Measurements from ENCODE around the gene BAIAP2.

The BAIAP2 gene

GRCh38 chr17:81091774-81092517 lies 57.0 kb downstream of the BAIAP2 start:
- intact Hi-C loops (cut with DNase I), result no loop called here
- no peak for DNase-seq

DNA sequence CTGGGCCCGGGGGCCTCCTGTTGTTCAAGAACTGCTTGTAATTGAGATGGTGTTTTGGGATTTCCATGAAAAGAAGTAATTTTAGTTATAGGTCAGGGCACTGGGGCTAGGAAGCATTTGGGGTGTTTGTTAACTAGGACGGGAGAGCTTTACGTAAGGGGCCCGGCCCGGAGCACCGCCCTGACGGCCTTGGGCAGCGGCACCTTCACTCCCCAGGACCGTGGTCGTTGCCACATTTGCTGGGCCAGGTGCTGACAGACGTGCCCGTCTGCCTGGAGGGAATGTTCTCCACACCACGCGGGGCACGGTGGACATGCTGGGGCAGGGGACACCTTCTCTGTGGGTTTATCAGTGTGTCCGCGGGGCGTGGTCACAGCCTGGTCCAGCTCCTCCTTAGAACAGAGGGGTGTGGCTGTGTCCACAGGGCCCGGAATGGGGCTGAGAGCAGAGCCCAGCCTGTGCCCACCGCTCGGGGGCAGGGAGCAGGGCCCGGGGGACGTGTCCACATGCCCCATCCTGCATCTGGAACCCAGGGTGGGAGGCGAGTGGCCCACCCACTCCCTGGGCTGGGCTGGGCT lies 57.7 kb downstream of the BAIAP2 start:
- intact Hi-C loops (cut with DNase I), result no loop called here
- no peak for DNase-seq

DNA sequence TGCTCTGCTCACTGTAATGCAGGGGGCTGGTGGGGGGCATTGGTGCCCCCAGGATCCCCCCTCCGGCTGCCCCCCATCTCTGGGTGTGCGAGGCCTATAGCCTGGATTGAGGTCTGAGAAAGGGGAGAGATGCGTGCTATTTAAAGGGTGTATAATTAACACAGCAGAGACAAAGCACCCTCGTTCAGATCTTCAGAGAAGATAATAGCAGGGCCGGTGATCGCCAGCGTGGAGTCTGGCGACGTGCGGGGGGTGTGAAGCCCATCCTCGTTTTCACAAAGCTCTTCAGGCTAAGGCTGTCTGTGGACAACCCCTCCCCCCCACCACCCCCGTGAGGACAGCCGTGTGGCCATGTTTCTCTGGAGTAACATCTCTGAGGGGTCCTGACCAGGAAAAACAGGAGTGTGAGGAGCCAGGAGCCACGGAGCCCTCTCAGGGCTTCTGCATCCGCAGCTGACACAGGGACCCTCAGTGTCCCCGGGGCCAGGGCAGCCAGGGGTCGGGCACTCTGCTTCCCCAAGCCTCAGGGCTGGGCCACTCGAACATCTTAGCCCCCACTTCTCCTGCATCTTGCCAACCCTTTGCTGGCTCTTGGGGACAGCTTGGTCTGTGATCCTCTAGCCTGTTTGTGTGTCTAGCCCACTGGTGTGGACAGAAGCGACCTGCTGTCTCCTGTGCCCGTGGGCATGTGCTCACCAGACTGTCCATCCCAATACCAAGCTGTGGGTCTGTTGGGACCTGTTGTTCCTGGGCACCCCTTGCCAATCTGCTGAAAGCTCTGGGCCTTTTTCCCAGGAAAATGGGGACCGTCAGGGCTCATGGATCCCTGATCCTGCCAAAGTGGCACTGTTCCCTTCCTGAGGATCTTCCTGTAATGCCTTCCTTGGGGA lies 58.9 kb downstream of the BAIAP2 start:
- DNase-seq, result no peak
- intact Hi-C loops (cut with DNase I), result no loop called here

- intact Hi-C loops (cut with DNase I), result loop anchor here (5.0 kb wide), 1 partner anchor 57 kb away; the partner anchor contains the start of gene BAIAP2
- peak; percentile 72 to 97 (median 89) for DNase-seq
These were observed 59.8 kb downstream of the BAIAP2 start for GRCh38 chr17:81094509-81095382.

DNA sequence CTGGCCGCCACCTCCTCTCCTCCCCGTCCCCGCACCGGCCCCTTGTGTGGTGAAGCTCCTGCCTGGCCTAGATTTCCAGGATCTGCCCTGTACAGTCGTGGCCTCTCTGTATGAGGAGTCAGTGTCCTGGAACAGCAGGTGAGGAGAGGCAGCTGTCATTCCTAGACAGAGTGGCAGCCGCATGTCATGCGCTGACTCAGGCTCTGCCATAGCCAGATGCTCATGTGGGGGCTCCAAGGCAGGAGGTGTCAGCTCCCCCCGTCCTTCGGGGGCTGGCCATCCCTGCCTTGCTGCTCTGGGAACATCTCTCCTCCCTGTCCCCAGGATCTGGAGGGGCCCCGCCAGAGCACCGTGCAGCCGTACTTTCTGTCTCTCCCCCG lies 60.4 kb downstream of the BAIAP2 start:
- DNase-seq, result peak in 3 of 42 donors; percentile 48 to 50 (median 48)
- intact Hi-C loops (cut with DNase I), result loop anchor here (5.0 kb wide), 1 partner anchor 58 kb away; the partner anchor contains the start of gene BAIAP2

- DNase-seq, result peak in 21 of 42 donors; percentile 46 to 84 (median 66)
- intact Hi-C loops (cut with DNase I), result loop anchor here (5.0 kb wide), 1 partner anchor 59 kb away; the partner anchor contains the start of gene BAIAP2
These were observed 61.8 kb downstream of the BAIAP2 start for GRCh38 chr17:81096741-81097133.

DNA sequence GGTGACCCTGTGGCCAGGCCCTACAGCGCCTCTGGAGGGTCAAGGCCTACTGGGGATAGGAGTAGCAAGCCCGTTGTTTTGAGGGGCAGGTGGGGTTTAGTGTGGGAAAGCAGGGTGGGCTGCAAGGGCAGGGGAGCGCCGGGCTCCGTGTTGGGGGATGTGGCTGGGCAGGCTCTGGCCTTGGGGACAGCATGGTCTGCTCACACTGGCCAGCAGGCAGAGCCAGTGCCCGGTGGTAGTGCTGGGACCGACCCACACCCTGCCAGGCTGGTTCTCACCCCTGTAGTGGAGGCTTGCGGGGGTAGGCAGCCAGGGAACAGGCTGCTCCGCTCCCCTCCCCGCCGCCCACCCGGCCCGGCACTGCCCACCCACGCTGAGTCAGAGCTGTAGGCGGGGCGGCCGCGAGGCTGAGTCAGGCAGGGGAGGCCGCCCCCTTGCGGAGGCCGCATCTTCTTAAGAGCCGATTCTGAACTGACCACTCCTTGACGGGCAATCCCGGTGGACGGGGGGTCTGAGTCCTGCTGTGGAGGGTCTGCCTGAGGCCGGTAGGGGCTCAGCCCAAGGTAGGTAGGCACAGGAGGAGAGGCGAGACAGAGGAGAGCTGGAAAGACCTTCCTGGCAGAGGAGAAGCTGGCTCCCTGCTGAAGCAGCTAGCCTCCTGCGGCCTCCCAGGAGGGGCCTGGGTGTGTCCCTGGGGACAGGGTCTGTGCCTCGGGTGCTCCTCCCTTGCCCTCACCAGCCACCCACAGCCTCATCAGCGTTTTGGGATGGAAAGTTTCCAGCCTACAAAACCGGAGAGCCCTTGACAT lies 62.4 kb downstream of the BAIAP2 start:
- intact Hi-C loops (cut with DNase I), result loop anchor here (5.0 kb wide), 1 partner anchor 60 kb away; the partner anchor contains the start of gene BAIAP2
- DNase-seq, result peak; percentile 63 to 94 (median 82)

- no peak for DNase-seq
- intact Hi-C loops (cut with DNase I), result loop anchor here (5.0 kb wide), 1 partner anchor 61 kb away; the partner anchor contains the start of gene BAIAP2
These were observed 63.0 kb downstream of the BAIAP2 start for GRCh38 chr17:81097943-81098308.

- no peak for DNase-seq
- intact Hi-C loops (cut with DNase I), result loop anchor here (5.0 kb wide), 2 partner anchors 63 to 108 kb away; partner anchors contain the start of genes BAIAP2 and CHMP6
These were observed 64.9 kb downstream of the BAIAP2 start for GRCh38 chr17:81099888-81100287.

DNA sequence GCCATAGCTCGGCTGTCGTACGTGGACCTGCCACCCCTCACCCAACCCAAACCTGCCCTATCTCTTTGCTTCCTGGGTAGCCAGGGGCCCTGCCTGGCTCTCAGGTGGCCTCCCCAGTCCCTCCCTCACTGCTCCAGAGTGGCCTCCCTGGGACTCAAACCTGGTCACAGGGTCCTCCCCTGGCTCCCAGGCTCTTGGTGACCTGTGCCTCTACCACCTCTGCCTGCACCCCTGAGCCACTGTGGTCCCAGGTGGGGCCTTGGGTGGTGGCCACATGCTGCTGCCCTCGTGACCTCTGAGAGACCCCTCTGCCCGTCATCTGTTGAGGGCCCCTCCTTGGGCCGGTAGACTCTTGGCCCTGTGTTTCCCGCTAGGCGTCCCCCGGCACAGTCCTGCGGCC lies 65.7 kb downstream of the BAIAP2 start:
- intact Hi-C loops (cut with DNase I), result loop anchor here (5.0 kb wide), 1 partner anchor 108 kb away; the partner anchor contains the start of gene CHMP6
- DNase-seq, result no peak

GRCh38 chr17:81101614-81102306 lies 66.8 kb downstream of the BAIAP2 start:
- intact Hi-C loops (cut with DNase I), result loop anchor here (5.0 kb wide), 1 partner anchor 109 kb away; the partner anchor contains the start of gene CHMP6
- peak; percentile 60 to 94 (median 87) for DNase-seq

DNA sequence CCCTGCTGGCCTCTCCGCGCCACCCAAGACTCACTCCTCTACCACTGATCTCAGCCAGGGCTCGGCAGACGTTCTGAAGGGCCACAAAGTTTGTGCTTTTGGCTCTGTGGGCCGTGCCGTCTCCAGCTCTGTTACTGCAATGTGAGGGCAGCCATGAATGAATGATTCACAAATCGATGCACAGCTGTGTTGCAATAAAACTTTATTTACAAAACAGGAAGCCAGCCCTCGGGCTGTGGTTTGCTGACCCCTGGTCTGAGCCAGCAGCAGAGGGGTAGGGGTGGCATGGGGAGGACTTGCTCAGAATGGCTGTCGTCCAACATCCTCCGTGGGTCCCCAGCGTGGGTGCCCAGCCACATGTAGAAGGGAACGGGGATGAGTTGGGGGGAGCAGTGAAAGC lies 67.4 kb downstream of the BAIAP2 start:
- intact Hi-C loops (cut with DNase I), result loop anchor here (5.0 kb wide), 1 partner anchor 110 kb away; the partner anchor contains the start of gene CHMP6
- DNase-seq, result no peak

GRCh38 chr17:81102869-81103268 lies 67.9 kb downstream of the BAIAP2 start:
- intact Hi-C loops (cut with DNase I), result loop anchor here (5.0 kb wide), 1 partner anchor 111 kb away; the partner anchor contains the start of gene CHMP6
- no peak for DNase-seq

GRCh38 chr17:81103379-81103778 lies 68.4 kb downstream of the BAIAP2 start:
- no peak for DNase-seq
- intact Hi-C loops (cut with DNase I), result loop anchor here (5.0 kb wide), 1 partner anchor 111 kb away; the partner anchor contains the start of gene CHMP6

DNA sequence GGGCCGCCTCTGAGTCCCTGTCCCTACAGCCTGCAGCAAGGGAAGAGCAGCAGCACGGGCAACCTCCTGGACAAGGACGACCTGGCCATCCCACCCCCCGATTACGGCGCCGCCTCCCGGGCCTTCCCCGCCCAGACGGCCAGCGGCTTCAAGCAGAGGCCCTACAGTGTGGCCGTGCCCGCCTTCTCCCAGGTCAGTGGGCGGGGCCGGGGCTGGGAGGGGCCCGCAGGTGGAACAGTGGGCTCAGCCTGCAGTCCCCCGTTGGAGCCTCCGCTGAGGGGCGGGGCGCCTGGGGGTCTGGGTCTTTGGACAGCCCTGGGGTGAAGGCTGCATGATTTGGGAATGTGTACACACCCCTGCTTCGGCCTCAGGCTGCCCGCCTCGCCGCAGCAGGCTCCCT lies 71.8 kb downstream of the BAIAP2 start:
- intact Hi-C loops (cut with DNase I), result no loop called here
- no peak for DNase-seq

- no peak for DNase-seq
- intact Hi-C loops (cut with DNase I), result no loop called here
These were observed 73.3 kb downstream of the BAIAP2 start for GRCh38 chr17:81108220-81108619.

DNA sequence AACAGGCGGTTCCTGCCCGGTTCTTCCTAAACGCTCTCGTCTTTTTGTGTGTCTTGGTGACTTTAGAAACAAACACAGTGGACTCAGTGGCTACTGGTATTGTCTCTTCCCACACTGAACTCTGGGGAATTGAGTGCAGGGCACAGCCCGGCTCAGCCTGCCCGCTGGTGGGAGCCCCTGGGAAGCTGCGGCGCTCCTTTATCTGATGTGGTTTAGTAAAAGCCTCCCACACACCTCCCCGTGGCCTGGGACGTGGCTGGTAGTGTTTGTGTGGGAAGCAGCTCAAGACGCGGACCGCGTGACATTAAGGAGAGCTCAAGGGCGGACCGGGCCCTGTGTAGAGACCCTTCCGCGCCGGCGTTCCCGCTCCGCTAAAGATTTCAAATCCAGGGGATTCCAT lies 75.0 kb downstream of the BAIAP2 start:
- DNase-seq, result peak in 4 of 42 donors; percentile 33 to 62 (median 45)
- intact Hi-C loops (cut with DNase I), result no loop called here
